Measurements from ENCODE around the gene SLC35F4. TPM values are rescaled to one million over a fixed set of nuclear protein-coding genes. Genes with fewer than 3 reads are reported as not detected.

The SLC35F4 gene
- total and polyA plus RNA-seq, 2 of the 4 experiments (the other 2 are of a cell fraction) = not detected

DNA sequence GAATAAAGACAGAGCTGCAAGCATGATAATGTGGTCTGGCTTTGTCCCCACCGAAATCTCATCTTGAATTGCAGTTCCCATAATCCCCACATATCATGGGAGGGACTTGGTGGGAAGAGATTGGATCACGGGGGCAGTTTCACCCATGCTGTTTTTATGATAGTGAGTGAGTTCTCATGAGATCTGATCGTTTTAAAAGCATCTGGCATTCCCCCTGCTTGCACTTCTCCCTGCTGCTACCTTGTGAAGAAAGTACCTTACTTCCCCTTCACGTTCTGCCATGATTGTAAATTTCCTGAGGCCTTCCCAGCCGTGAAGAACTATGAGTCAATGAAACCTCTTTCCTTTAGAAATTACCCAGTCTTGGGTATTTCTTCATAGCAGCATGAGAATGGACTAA, 158.7 kb downstream of the SLC35F4 start:
- Histone ChIP-seq H3K4me2 (ENCODE audit: low read depth, low read length) (no peak overlapping the region), H3K56ac (ENCODE audit: extremely low read depth, insufficient read depth, low read length) (no peak overlapping the region), H3K9me3 (ENCODE audit: control insufficient read depth, insufficient read depth, low read length) (peaks cover 3% of the 10 kb centered on the region; the same call in 1 of the 2 replicates), H3K27me3 (ENCODE audit: control insufficient read depth, insufficient read depth, low read length) (no peaks in the 10 kb centered on the region), H3K79me1 (ENCODE audit: low read depth in 1 of 2, low read length in 2 of 2) (no peaks in the 10 kb centered on the region), H3K27ac (ENCODE audit: insufficient read depth, low read length) (no peak overlapping the region), H2AFZ (replicated peaks; ENCODE audit: low read length, poor library complexity) (no peak overlapping the region), H3K4me3 (ENCODE audit: insufficient read depth, low read depth, low read length) (no peak overlapping the region), H2BK5ac (ENCODE audit: low read depth, low read length, poor library complexity, severe bottlenecking) (no peak overlapping the region), H2AK5ac (ENCODE audit: low read depth, low read length) (no peak overlapping the region), H4K5ac (ENCODE audit: low read depth, low read length) (no peak overlapping the region), H4K8ac (ENCODE audit: low read depth in 2 of 2, low read length in 2 of 2) (no peak overlapping the region), H3K36me3 (ENCODE audit: control insufficient read depth, insufficient read depth, low read length) (no peaks in the 10 kb centered on the region), H3K23ac (ENCODE audit: low read depth, low read length) (no peak overlapping the region), H4K20me1 (ENCODE audit: insufficient read depth, low read length) (no peaks in the 10 kb centered on the region), H2BK20ac (ENCODE audit: low read depth, low read length) (no peak overlapping the region), H2BK15ac (ENCODE audit: low read depth, low read length) (no peak overlapping the region), H4K91ac (ENCODE audit: insufficient read depth, low read depth, low read length) (no peak overlapping the region), H2BK120ac (ENCODE audit: low read depth, low read length) (no peak overlapping the region), H3K9ac (ENCODE audit: low read depth, low read length) (no peak overlapping the region), H3K4me1 (ENCODE audit: control insufficient read depth, insufficient read depth, low read length) (no peaks in the 10 kb centered on the region), H3K9me1 (ENCODE audit: insufficient read depth, low read length) (no peaks in the 10 kb centered on the region), H3K4ac (ENCODE audit: low read depth, low read length) (no peak overlapping the region), H3K18ac (ENCODE audit: low read depth, low read length) (no peak overlapping the region), H2AK9ac (replicated peaks; ENCODE audit: low read depth, low read length, poor library complexity) (no peak overlapping the region), H3K14ac (replicated peaks; ENCODE audit: low read depth, low read length) (no peak overlapping the region)
- TF ChIP-seq POLR2A (IDR thresholded peaks at IDR 0.05; ENCODE audit: low read depth, low read length) (no peak), MAFK (IDR thresholded peaks at IDR 0.05; ENCODE audit: low read depth, low read length) (no peak), CEBPB (IDR thresholded peaks at IDR 0.05; ENCODE audit: low read depth, low read length) (no peak), USF2 (IDR thresholded peaks at IDR 0.05; ENCODE audit: low read depth, low read length) (no peak), NFE2L2 (IDR thresholded peaks at IDR 0.05; ENCODE audit: low read depth, low read length) (no peak), ELK1 (IDR thresholded peaks at IDR 0.05; ENCODE audit: borderline replicate concordance, low read depth, low read length) (no peak), RFX5 (IDR thresholded peaks at IDR 0.05; ENCODE audit: low read depth, low read length) (no peak), MXI1 (IDR thresholded peaks at IDR 0.05; ENCODE audit: borderline replicate concordance, low read depth, low read length) (no peak), RAD21 (IDR thresholded peaks at IDR 0.05; ENCODE audit: low read length) (no peak), RCOR1 (IDR thresholded peaks at IDR 0.05; ENCODE audit: insufficient replicate concordance, low read length) (no peak)
- POLR2A ChIA-PET (ENCODE audit: unreplicated experiment) = no interaction called here
- CTCF ChIA-PET = no interaction called here
- ATAC-seq (ENCODE audit: low read depth) = no peak
- intact Hi-C loops (cut with micrococcal nuclease) = no loop called here
- DNase-seq = no peak
- WGBS, 2 experiments (ENCODE audit: extremely low coverage in 2 of 2, insufficient read length in 1 of 2) = no CpG with 5 or more reads among the region's 5 CpGs
- no TSS peak for BruUV-seq (replicated peaks)
- dilution Hi-C loops (cut with HindIII; ENCODE audit: low sequenced_read_pairs, unreplicated experiment) = no loop called here
- in situ Hi-C loops (cut with MboI; ENCODE audit: low sequenced_read_pairs) = no loop called here
